ENCODE results near the gene MESP1. TPM values are rescaled to one million over a fixed set of nuclear protein-coding genes. Genes with fewer than 3 reads are reported as not detected.

The MESP1 gene
- polyA plus RNA-seq, 1 donor (not counting 4 experiments of a cell fraction or from before 2014, with no cell fraction given) = not detected

DNA sequence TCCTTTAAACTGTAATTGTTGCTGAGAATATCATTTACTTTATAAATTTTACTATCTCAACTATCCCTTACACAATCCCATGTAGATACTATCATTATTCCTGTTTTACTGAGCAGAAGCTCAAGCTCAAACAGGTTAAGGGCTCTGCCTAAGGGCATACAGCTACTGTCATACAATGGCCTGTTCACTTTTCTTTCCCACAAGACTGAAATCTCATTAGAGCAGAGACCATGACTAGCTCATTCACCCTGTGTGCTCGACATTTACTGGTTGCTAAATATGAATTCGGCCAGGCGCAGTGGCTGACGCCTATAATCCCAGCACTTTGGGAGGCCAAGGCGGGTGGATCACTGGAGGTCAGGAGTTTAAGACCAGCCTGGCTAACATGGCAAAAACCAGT is 23.4 kb upstream of the MESP1 start:
- Histone ChIP-seq H3K9me3 (ENCODE audit: control insufficient read depth, low read depth, low read length) (no peaks in the 10 kb centered on the region), H3K9me1 (ENCODE audit: control insufficient read depth, extremely low read depth, insufficient read depth, low read length) (no peaks in the 10 kb centered on the region), H4K20me1 (ENCODE audit: control insufficient read depth, extremely low read depth, insufficient read depth, low read length) (no peaks in the 10 kb centered on the region), H3K4me3 (ENCODE audit: control insufficient read depth in 2 of 3, extremely low read depth in 1 of 3, insufficient read depth in 2 of 3, low read depth in 1 of 3, low read length in 3 of 3) (no peak overlapping the region), H3K4me2 (ENCODE audit: control insufficient read depth, extremely low read depth, insufficient read depth, low read depth, low read length) (peak overlapping the region; percentile 62), H3K27me3 (ENCODE audit: control insufficient read depth, extremely low read depth, insufficient read depth, low read length) (no peaks in the 10 kb centered on the region), H3K36me3 (ENCODE audit: control insufficient read depth in 2 of 2, extremely low read depth in 1 of 2, insufficient read depth in 2 of 2, low read length in 2 of 2) (no peaks in the 10 kb centered on the region), H3K27ac (ENCODE audit: control insufficient read depth, insufficient read depth, low read length) (peak overlapping the region; percentile 65), H2AFZ (ENCODE audit: control insufficient read depth, low read length) (no peak overlapping the region), H3K4me1 (ENCODE audit: control insufficient read depth, extremely low read depth, insufficient read depth, low read length) (peaks cover 39% of the 10 kb centered on the region), H3K9ac (ENCODE audit: control insufficient read depth, extremely low read depth, insufficient read depth, low read length) (no peak overlapping the region), H3K79me2 (ENCODE audit: control insufficient read depth, insufficient read depth, low read length) (no peaks in the 10 kb centered on the region)
- DNase-seq (ENCODE audit: low read depth, low spot score) (no peak), FAIRE-seq (peak; percentile 87)
- dilution Hi-C loops (cut with MboI; ENCODE audit: extremely low pct_ligation_motif_present, low sequenced_read_pairs) = loop anchor here (25.0 kb wide), 1 partner anchor 88 kb away; no protein-coding TSS in a partner anchor
- TF ChIP-seq EZH2 (IDR thresholded peaks at IDR 0.05; ENCODE audit: low read length) (no peak), CTCF (optimal IDR thresholded peaks at IDR 0.05 in 1 of 3, IDR thresholded peaks at IDR 0.05 in 1 of 3, conservative IDR thresholded peaks at IDR 0.05 in 1 of 3; ENCODE audit: extremely low read depth in 1 of 3, insufficient read depth in 2 of 3, low read length in 3 of 3) (no peak)

- TF ChIP-seq CTCF (optimal IDR thresholded peaks at IDR 0.05 in 1 of 3, IDR thresholded peaks at IDR 0.05 in 1 of 3, conservative IDR thresholded peaks at IDR 0.05 in 1 of 3; ENCODE audit: extremely low read depth in 1 of 3, insufficient read depth in 2 of 3, low read length in 3 of 3) = peak in 2 of 3 experiments; percentile 37 to 41
- no peak for TF ChIP-seq EZH2 (IDR thresholded peaks at IDR 0.05; ENCODE audit: low read length)
- Histone ChIP-seq H3K9me3 (ENCODE audit: control insufficient read depth, low read depth, low read length) (no peaks in the 10 kb centered on the region), H3K27ac (ENCODE audit: control insufficient read depth, insufficient read depth, low read length) (peak overlapping the region; percentile 61), H4K20me1 (ENCODE audit: control insufficient read depth, extremely low read depth, insufficient read depth, low read length) (no peaks in the 10 kb centered on the region), H3K9ac (ENCODE audit: control insufficient read depth, extremely low read depth, insufficient read depth, low read length) (no peak overlapping the region), H3K4me3 (ENCODE audit: control insufficient read depth in 2 of 3, extremely low read depth in 1 of 3, insufficient read depth in 2 of 3, low read depth in 1 of 3, low read length in 3 of 3) (no peak overlapping the region), H3K9me1 (ENCODE audit: control insufficient read depth, extremely low read depth, insufficient read depth, low read length) (no peaks in the 10 kb centered on the region), H3K4me1 (ENCODE audit: control insufficient read depth, extremely low read depth, insufficient read depth, low read length) (peaks cover 36% of the 10 kb centered on the region), H2AFZ (ENCODE audit: control insufficient read depth, low read length) (no peak overlapping the region), H3K36me3 (ENCODE audit: control insufficient read depth in 2 of 2, extremely low read depth in 1 of 2, insufficient read depth in 2 of 2, low read length in 2 of 2) (no peaks in the 10 kb centered on the region), H3K79me2 (ENCODE audit: control insufficient read depth, insufficient read depth, low read length) (no peaks in the 10 kb centered on the region), H3K27me3 (ENCODE audit: control insufficient read depth, extremely low read depth, insufficient read depth, low read length) (no peaks in the 10 kb centered on the region), H3K4me2 (ENCODE audit: control insufficient read depth, extremely low read depth, insufficient read depth, low read depth, low read length) (no peak overlapping the region)
- dilution Hi-C loops (cut with MboI; ENCODE audit: extremely low pct_ligation_motif_present, low sequenced_read_pairs) = loop anchor here (25.0 kb wide), 1 partner anchor 89 kb away; no protein-coding TSS in a partner anchor
- FAIRE-seq (peak; percentile 72), DNase-seq (ENCODE audit: low read depth, low spot score) (no peak)
Observed at GRCh38 chr15:89772932-89773583, 22.0 kb upstream of the MESP1 start.
